GM20000 (cell line): ENCODE results near the gene HDAC8.

ENCODE experiments used
- DNase-seq: peaks from one replicate; pipeline ENCODE4 v3.0.0; 2012; ENCODE audit warnings: low spot score
- TF ChIP-seq, protein P1 (sequence below): IDR thresholded peaks from 2 replicates; pipeline ENCODE4 v1.5.1; 2012; ENCODE audit warnings: mild to moderate bottlenecking, control low read depth; ENCODE audit errors: extremely low read depth, missing control alignments

The HDAC8 gene

GRCh38 chrX:72280321-72280845, 292.3 kb downstream of the HDAC8 start:
- DNase-seq: no peak
- TF ChIP-seq, protein P1, sequence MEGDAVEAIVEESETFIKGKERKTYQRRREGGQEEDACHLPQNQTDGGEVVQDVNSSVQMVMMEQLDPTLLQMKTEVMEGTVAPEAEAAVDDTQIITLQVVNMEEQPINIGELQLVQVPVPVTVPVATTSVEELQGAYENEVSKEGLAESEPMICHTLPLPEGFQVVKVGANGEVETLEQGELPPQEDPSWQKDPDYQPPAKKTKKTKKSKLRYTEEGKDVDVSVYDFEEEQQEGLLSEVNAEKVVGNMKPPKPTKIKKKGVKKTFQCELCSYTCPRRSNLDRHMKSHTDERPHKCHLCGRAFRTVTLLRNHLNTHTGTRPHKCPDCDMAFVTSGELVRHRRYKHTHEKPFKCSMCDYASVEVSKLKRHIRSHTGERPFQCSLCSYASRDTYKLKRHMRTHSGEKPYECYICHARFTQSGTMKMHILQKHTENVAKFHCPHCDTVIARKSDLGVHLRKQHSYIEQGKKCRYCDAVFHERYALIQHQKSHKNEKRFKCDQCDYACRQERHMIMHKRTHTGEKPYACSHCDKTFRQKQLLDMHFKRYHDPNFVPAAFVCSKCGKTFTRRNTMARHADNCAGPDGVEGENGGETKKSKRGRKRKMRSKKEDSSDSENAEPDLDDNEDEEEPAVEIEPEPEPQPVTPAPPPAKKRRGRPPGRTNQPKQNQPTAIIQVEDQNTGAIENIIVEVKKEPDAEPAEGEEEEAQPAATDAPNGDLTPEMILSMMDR: no peak
